NCI-H774 (cell line): ENCODE measurements around the gene COA5.
"Not testable (repeated sequence)": the region's sequence is repeated elsewhere in the genome, so short reads cannot be mapped to it uniquely, and the experiment has no call there.

Experiments
- DNase-seq: peaks from one replicate; lab custom pipeline; 2025; lab: John Stamatoyannopoulos, UW

COA5 gene

DNA sequence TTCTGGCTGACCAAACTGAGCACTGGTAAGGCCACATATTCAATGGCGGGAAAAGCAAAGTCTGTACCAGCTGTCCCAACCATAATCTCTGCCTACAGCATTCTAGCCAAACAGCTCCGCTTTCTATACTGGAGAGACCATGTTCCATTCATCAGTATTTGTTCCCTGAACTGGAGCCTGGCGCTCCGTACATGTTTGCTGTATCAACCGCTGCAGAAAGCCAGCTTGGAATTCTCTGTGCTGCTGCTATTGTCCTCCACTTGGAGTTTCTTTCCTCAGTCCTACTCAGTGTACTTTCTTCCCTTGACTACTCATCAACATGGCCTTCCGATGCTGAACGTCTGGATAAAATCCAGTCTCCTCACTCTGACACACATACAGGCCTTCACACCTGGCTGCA lies 1.9 kb downstream of the COA5 start:
- DNase-seq: no peak

DNA sequence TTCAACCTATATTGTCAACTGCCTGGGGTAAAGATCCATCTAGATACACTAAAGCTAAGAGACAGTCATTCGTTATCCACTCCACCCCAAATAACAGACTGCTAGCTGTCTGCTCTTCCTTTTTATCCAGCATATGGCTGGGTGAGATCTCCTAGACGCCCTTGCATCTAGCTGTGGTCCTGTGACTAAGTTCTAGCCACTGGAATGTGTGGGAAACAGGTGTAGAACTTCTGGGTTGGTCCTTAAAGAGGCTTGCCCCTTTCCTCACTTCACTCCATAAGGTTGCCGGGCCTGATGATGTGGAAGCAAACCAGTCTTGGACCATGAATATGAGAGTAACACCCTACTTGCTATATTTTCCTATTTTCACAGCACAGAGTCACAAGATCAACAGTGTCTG lies 3.2 kb downstream of the COA5 start:
- no peak for DNase-seq

DNA sequence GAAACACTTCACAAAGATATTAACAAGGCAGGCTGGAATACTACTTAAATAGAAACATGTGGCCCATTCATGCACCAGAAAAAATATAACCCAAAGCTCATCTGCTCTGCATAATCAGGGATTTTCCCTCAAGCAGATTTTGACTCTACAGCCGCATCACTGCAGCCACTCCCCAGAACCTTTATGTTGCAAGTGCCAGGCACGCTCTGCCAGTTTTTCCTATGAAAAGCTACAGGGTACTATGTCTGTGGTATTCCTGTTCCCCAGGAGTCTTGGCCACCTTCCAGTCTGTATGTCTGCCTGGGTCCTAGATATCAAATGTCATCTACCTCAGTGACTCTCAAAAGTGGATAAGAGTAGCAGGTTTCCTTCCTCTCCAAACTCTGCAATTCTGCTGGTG lies 3.8 kb downstream of the COA5 start:
- DNase-seq: no peak

DNA sequence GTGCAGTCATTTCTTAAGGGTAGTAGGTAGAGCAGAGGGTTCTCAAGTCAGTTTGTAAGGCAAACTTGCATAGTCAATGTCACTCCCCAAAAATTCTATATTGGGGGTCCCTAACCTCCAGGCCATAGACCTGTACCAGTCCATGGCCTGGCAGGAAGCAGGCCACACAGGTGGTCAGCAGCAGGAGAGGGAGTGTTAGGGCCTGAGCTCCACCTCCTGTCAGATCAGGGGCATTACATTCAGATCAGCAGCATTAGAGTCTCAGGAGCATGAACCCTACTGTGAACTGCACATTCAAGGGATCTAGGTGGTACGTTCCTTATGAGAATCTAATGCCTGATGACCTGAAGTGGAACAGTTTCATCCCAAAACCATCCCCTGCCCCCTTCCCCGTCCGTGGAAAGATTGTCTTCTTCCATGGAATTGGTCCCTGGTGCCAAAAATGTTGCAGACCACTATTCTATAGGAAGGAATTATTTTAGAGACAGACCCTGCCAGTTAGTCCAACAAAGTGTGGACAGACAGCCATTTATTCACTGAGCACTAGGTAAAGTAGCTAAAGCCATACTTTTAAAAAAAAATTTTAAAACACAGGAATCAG lies 6.7 kb downstream of the COA5 start:
- DNase-seq: no peak

DNA sequence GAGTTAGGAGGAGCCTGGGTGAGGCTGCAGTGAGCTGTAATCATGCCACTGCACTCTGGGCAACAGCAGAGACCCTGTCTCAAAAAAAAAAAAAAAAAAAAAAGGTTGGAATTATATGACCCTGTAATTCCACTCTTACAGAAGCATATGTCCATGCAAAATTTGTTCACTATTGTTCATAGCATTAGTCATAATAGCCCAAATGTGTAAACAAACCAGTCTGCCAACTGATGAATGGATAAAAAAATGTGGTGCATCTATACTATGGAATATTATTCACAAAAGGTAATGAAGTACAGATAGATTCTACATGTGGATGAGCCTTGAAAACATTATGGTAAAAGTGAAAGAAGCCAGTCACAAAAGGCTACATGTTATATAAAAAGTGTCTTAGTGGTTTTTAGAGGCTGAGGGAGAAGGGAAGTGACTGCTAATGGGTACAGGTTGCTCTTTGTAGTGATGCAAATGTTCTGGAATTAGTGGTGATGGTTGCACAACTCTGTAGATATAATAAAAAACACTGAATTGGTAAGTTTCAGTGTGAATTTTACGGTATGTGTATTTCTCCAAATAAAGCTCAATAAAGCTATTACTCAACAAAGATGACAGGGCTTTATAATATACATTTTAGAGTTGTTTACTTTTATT lies 9.4 kb downstream of the COA5 start:
- no peak for DNase-seq

DNA sequence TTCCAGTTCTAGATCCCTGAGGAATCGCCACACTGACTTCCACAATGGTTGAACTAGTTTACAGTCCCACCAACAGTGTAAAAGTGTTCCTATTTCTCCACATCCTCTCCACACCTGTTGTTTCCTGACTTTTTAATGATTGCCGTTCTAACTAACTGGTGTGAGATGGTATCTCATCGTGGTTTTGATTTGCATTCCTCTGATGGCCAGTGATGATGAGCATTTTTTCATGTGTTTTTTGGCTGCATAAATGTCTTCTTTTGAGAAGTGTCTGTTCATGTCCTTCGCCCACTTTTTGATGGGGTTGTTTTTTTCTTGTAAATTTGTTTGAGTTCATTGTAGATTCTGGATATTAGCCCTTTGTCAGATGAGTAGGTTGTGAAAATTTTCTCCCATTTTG lies 13.6 kb downstream of the COA5 start:
- DNase-seq: not testable (repeated sequence)

DNA sequence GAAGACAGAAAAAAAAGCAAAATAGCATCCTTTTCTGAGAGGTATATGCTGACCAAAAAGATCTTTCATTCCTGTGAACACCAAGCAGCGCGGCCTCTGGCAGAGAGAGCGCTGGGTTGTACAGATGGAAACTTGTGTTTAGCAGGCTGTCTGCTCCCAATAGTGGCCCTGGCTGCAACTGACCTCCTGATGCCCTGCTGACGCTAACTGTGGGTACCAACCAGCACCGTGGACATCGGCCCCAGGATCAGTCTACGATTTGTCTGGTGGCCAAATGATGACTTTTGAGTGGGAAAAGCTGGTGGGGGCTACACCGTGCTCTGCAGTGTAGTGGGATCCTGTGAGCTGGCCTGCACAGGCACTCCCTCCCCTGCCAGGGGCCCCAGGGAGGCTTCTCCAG lies 15.7 kb downstream of the COA5 start:
- DNase-seq: no peak

DNA sequence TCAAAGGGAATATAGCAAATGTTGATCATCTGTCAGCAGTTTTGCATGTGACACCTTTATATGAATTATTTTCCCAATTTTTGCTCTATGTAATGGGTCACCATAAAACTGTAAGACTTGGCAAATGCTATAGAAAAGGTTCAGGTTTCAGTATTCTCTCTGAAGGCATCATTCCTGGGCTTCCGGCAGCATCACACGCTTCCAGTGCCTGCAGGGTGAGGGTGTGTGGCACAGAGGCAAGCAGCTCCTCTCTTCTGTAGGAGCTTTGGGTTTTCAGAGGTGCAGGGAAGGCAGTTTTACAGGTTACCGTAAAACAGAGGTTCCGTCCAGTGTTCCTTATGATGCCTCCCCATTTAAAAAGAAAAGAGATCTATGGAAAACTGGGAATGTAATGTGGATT lies 18.8 kb downstream of the COA5 start:
- no peak for DNase-seq

DNA sequence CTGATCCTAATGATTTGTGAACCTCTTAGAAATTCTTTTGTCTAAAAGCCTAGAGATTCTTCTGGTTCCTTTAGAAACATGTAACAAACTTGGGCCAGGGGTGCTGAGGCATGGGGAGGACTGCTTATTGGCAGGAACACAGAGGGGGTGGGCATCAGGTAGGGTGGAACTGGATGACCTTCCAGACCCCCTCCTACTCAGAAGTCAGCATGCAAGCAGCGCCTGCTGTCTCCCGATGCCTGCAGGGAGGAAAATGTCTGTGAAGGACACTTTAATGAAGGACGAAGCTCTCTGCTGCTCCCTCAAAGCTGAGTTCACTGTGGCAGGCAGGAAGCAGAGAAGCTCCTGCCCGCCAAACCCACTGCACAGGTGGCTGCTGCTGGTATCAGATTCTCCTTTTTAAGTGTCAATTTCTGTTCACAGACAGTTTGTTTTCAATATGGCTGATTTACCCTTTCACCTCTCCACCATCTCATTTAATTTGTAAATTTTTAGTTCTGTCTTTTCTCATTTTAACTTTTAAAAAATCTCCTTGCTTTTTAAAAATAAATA lies 19.4 kb downstream of the COA5 start:
- DNase-seq: no peak

DNA sequence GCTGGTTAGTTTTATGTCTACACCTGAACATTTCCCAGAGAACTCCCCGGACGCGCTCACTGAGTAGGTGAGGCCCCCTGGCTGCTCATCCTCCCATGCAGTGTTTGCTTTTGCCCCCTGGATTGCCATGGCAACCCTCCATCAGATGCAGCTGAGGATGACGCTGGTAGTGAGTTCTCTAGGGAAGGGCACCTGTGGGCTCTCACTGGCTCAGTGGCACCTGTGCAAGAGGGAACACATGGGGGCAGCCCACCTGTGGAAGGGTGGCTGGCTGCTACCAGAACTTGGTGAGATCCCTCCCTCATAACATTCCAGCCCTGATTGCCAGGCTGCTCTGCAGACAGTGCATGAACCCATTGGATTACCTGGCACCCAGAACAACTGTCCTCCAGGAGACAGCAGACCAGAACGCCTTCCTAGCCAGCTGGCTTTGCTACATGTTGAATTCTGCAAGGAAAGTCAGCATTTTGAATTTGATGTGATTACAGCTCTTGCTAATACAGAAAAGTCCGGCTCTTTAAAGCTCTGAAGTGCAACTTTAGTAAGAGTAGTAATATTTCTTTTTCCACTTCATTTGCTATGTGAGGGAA lies 21.7 kb downstream of the COA5 start:
- no peak for DNase-seq

DNA sequence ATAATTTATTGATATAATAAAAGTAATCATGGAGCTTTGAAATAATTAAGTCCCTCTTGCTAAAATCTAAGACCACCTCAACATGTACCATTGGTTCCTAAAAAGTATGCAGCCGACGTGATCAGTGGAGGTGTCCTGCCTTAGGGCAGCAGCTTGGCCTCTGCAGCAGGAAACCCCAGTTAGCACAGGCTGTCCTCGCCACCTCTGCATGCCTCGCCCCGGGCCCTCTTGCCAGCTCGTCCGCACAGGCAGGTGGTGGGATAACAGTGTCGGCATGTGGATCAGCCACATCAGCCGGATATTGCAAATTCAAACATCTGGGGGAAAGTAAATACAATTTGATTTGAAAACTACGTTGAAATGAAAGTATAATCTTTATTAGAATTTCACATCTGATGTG lies 22.9 kb downstream of the COA5 start:
- DNase-seq: no peak

DNA sequence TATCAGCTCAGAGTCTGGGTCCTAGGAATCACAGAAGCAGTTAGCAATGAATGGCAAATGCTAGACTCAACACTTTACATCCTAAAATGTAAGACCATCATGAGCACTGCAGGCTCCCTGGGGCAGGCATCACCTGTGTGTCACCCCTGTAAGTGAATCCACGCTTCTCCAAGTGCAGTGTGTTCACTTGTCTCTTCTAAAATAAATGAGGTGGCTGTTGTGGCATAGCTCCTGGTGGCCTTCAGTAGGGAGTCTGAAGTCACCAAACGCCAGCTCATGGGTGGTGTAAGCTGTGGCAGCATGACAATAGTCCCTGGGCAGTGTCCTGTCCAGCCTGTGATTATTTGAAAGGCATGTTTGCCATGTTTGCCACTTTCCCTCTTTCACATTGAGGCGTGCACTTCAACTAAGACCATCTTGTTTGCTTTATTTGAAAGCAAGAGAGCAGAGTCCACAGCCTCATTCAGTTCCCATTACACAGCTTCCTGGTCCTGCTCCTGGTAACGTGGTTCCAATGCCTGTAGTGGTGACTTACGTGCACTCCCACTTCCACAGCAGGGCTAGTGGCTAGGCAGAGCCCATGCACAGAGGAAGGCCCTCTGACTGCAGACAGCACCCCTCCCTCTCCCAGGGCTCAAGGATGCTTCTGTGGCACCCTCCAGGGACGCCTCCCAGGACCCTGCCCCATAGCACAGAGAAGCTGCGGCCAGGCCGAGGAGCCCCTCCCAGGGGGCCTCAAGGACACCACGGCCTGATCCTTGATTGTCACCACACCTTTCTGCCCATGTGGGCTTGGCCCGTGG lies 24.3 kb downstream of the COA5 start:
- DNase-seq: peak; percentile 16

DNA sequence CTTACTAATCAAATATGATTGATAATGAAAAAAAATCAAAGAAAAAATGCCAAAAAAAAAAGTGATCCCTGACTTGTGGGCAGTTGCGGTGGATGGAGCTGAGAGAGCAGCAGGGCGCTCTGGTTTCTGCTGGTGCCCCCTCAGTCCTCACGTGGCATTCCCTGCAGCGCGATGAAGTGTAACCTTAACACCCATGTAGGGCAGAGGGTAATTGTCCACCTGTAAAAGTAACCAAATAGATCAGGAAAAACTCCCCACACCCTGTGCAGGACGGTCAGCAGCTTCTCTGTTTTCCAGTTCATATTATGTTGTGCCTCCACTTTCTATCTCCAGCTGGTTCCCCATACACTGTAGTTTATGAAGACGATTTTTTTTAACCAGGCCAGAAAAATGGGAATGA lies 25.0 kb downstream of the COA5 start:
- DNase-seq: no peak

DNA sequence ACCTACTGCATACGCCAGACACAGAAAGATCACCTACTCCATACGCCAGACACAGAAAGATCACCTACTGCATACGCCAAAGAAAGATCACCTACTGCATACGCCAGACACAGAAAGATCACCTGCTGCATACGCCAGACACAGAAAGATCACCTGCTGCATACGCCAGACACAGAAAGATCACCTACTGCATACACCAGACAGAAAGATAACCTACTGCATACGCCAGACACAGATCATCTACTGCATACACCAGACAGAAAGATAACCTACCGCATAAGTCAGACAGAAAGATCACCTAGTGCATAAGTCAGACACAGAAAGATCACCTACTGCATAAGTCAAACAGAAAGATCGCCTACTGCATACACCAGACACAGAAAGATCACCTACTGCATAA lies 25.8 kb downstream of the COA5 start:
- no peak for DNase-seq

DNA sequence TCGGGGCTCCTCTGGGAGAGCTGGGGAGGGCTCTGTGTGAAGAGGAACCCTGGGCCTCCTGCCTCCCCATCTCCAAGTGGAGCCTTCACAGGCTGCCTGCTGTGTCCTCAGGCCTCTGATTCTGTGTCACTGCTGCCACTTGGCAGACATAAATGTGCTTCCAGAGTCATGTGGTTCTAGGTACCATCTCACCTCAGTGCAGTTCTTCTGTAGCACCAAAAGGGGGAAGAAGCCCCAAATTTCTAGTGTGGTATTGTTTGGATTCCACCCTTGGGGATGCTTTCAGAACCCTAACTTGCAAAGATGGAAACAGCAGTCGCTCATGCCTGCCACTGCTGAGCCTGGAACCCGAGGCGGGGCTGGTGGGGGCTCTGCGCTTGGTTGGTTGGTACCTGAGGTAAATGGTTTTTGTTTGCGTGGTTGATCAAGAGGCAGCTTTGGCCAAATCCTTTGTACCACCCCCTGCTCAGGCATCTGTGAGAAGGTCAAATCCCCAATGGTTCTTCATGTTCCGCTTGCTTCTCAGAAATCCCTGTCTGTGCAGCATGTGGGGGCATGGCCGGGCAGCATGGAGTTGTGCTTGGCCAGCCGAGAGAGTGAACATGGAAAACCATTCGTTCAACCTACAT lies 27.5 kb downstream of the COA5 start:
- no peak for DNase-seq

DNA sequence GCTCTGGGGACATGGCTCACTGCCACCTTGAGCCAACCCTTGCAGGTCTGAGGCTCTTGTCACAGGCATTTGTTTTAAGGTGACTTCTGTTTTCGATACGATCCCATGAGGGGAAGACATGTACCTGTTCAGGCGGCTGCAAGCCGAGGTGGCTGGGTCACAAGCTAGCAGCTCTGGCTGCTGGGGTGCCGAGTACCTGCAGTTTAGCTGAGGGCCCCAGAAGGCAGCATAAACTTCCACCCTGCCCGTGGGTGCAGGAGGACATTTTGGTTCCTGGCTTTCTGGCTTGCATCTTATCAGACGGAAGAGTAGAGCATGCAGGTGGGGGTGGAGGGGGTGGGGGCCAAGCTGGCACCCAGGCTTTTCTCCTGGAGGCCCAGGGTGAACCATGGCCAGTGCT lies 28.4 kb downstream of the COA5 start:
- DNase-seq: no peak

DNA sequence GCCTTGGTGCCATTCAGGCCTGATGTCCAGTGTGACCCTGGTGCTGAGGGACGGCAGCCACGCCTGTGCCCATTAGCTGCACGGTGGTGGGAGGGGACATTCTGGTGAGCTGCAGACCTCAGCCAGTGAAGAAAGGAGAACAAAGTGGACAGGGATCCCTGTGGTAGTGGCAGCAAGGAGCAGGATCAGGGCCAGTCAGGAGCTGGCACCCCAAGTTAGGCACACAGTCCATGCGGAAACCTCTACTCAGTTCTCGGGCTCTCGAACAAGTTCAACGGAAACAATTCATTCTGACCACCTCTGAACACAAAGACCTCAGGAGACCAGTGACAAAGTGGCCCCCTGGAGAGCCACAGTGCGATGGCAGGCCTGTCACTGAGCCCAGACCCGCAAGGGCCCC lies 30.1 kb downstream of the COA5 start:
- DNase-seq: no peak

DNA sequence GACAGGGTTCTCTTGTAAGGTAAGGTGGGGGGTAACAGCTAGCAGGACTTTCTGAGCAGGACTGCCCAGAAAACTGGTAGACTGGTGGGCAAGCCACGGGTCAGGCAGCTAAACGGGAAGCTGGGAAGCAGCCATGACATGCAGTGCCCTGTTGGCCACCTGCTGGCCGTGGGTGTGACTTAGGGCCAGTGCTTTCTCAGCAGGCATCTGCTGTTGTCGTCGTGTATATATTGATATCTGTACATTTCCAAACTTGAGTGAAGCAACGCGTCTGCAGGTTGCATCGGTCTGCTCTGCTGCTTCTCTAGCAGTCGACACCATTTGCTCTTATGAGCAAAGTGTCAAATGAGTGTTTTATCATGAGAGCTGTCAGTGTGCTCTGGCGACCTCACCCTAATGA lies 31.0 kb downstream of the COA5 start:
- DNase-seq: no peak

DNA sequence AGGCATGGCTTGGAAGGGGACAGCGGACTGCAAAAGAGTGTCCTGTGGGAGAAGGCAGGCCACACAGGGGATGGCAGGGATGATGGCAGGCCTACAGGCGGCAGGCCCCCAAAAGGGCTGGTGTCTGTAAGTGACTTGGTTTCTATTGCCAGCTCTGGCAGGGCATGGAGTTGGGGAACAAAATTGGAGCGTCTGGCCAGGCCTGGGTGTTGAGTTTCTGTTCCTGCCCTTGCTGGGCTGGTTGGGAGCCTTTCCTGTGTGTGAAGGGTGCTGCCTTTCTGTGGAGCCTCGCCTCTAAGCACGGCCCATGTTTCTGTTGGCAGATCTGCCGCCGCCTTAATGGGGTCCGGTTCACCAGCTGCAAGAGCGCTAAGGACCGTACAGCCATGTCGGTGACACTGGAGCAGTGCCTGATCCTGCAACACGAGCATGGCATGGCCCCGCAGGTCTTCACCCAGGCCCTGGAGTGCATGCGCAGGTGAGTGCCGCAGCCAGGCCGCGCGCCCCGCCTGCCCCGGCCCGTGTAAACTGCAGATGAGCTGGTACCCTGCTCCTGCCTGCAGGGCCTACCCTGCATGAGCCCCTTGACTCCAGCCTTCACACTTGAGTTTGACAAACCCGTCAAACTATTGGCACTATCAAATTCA lies 31.5 kb downstream of the COA5 start:
- no peak for DNase-seq

DNA sequence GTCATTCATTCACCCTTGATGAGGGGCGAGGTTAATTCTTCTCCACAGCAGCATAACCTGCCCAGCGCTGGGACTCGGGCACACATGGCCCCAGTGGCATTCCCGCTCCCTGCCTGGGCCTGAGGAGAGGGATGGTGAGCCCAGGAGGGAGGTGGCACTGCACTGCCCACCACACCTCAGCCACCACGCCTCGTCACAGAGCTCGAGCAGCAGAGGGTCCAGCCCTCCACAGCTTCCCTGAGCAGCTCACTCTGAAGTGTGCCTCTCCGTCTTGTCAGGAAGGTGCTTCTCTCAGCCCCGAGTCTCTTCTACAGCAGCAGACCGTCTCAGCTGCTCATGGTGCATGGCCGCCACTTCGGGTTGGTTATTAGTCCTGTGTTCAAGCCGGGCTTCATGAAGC lies 34.9 kb downstream of the COA5 start:
- no peak for DNase-seq

DNA sequence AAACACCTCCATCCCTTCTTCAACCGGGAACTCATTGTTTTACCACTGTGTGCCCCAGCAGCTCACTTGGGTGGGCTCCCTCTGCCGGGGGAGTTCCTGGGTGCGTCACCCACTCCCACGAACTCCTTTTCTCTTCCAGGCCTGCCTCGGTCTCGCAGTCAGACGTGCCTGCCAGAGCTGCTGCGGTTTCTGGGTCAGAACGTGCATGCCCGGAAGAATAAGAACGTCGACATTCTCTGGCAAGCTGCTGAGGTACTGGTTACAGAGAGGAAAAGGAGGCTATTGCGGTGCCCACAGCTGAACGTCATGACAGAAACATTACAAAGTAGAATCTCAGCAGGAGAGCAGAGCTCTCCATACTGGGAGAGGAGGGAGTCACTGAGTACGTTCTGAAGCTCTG lies 35.6 kb downstream of the COA5 start:
- DNase-seq: no peak

DNA sequence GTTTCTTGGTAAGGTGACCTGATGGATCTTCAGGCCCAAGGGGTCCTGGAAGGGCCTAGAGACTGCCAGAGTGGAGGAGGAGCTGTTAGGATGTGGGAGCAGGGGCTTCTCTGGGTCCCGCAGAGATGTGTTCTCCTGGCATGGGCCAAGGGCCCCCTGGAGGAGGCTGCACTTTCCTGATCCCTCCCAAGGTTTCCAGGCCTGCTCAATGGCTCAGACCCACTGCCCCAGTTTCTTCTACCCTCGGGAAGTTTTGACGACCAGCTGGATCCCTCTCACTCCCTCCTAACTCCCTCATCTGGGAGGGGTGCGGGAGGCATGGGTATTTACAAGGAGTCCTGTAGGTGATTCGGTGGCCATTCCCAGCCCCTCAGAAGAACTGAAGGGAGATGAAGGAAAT lies 36.1 kb downstream of the COA5 start:
- no peak for DNase-seq
